Activated CD4-positive, alpha-beta T cell treated with anti-CD3 and anti-CD28 coated beads for 36 hours (primary cell): ENCODE results near the gene GAS6. TPM values are rescaled to one million over a fixed set of nuclear protein-coding genes. Genes with fewer than 3 reads are reported as not detected.
A peak's percentile ranks its signal among the peaks of the same experiment; 100 is the strongest.

Source experiments
- ATAC-seq: fragments of 200-7000 bp; cut with Tn5 transposase; one replicate; pipeline ENCODE4 v1.10.0; 2021; ENCODE audit warnings: mild to moderate bottlenecking, moderate library complexity
- CTCF ChIA-PET: fragments of 350-600 bp; sonication (Branson Sonifier 250); formaldehyde crosslinking; loops from one replicate; lab custom pipeline; 2021; ENCODE audit warnings: antibody characterized with exemption; lab: Charles Lee
- POLR2A ChIA-PET: fragments of 350-600 bp; sonication (Branson Sonifier 250); formaldehyde crosslinking; loops from one replicate; lab custom pipeline; 2021; ENCODE audit warnings: antibody characterized with exemption, inconsistent platforms; lab: Charles Lee
- DNase-seq: peaks from one replicate; pipeline ENCODE4 v3.0.0-alpha.2; 2020
- H3K27ac Mint-ChIP-seq: one replicate; pipeline ENCODE4 v1.8.0; 2021; ENCODE audit warnings: mixed read lengths
- H3K27me3 Mint-ChIP-seq: one replicate; pipeline ENCODE4 v1.8.0; 2021; ENCODE audit warnings: mixed read lengths
- H3K36me3 Mint-ChIP-seq: one replicate; pipeline ENCODE4 v1.8.0; 2021; ENCODE audit warnings: low read depth, mixed read lengths
- H3K4me1 Mint-ChIP-seq: one replicate; pipeline ENCODE4 v1.8.0; 2021; ENCODE audit warnings: mixed read lengths
- H3K4me3 Mint-ChIP-seq: one replicate; pipeline ENCODE4 v1.8.0; 2021; ENCODE audit warnings: mild to moderate bottlenecking, moderate library complexity, mixed read lengths
- H3K9me3 Mint-ChIP-seq: one replicate; pipeline ENCODE4 v1.8.0; 2021; ENCODE audit warnings: low read depth, mixed read lengths
- intact Hi-C, 2 experiments: fragments of 100-400 bp; cut with DNase I in 1 of 2; cut with micrococcal nuclease in 1 of 2; formaldehyde crosslinking; loops; one replicate each; pipeline versions ENCODE4 v1.14.2 to v1.15.1; 2022 to 2024; cut with DNase I, micrococcal nuclease
- total RNA-seq, 2 experiments: library from RNA; stranded (reverse); gene quantifications; one replicate each; pipeline ENCODE4 v1.2.3, GENCODE V29; 2021

Gene GAS6
- total RNA-seq, 2 experiments from 2014 or later: 0.54 to 0.73 TPM

DNA sequence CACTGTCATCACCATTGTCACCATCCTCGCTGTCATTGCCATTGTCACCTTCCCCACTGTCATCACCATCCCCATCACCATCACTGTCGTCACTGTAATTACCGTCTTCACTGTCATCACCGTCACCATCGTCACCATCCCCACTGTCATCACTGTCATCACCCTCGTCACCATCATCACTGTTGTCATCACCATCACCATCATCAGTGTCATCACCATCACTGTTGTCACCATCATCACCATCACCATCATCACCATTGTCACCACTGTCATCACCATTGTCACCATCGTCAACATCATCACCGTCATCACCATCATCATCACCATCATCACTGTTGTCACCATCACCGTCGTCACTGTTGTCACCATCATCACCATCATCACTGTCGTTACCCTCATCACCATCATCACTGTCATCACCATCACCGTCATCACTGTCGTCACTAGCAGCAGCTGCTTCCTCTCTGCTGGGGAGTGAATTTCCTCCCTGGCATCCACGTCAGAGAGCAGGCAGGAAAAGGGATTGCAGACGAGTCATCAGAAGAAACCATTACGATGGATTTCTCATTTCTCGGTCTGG lies 77.5 kb downstream of the GAS6 start:
- Mint-ChIP-seq H3K27ac (no peak overlapping the region), H3K9me3 (no peaks in the 10 kb centered on the region), H3K27me3 (peaks cover 9% of the 10 kb centered on the region), H3K4me1 (peaks cover 4% of the 10 kb centered on the region), H3K4me3 (no peak overlapping the region), H3K36me3 (no peaks in the 10 kb centered on the region)
- DNase-seq: no peak
- POLR2A ChIA-PET: no interaction called here
- intact Hi-C loops: no loop called here
- CTCF ChIA-PET: no interaction called here
- no peak for ATAC-seq

DNA sequence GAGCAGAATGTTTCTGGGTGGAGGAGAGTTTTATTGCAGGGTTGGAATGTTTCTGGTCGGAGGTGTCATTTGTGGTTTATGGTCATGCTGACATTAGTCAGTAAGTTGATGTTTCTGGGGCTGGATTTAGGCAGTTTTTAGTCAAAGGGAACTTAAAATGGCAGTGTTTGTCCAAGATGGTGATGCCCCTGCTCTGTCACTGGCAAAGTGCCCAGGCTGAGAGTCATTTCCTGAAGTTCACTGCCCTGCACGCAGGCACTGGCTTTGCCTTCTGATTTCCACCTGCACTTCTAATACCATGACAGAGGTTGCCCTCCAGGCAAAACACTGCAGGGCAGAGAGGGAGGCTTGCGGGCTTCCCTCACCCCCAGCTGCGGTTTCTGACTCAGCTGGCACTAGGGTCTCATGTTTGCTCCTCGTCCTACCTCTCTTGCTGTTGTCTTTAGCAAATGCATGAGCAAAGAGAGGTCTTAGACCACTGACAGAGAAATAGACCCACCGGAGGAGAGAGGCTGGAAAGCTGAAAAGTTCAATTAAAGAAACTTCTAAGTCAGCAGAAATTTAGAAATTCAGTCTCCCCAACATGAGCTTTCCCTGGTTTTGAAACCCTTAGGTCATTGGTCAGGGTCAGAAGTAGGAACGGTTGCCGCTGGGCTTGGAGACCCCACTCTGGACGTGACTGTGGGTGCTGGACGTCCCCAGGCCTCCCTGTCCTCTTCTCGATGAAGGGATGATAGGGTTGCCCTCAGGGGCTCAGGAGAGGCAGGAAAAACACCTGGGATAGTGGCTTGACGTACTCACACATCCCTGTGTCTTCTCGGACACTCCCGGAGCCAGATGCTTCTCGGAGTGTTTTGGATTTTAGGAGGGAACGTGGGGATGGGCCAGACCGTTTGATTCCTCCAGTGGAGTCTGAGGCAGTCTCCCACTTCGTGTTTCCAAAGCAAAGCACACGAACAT lies 78.5 kb downstream of the GAS6 start:
- Mint-ChIP-seq H3K4me1 (peaks cover 4% of the 10 kb centered on the region), H3K27me3 (peaks cover 9% of the 10 kb centered on the region), H3K36me3 (no peaks in the 10 kb centered on the region), H3K27ac (no peak overlapping the region), H3K4me3 (no peak overlapping the region), H3K9me3 (no peaks in the 10 kb centered on the region)
- POLR2A ChIA-PET: no interaction called here
- DNase-seq: peak; percentile 66
- CTCF ChIA-PET: no interaction called here
- peak; percentile 74 for ATAC-seq
- intact Hi-C loops: no loop called here

GRCh38 chr13:113784645-113785024 lies 79.2 kb downstream of the GAS6 start:
- Mint-ChIP-seq H3K4me1 (peaks cover 4% of the 10 kb centered on the region), H3K27ac (no peak overlapping the region), H3K27me3 (peaks cover 9% of the 10 kb centered on the region), H3K36me3 (no peaks in the 10 kb centered on the region), H3K4me3 (no peak overlapping the region), H3K9me3 (no peaks in the 10 kb centered on the region)
- no peak for ATAC-seq
- ChIA-PET POLR2A (no interaction called here), CTCF (interaction anchor here (0.7 kb wide), 1 partner anchor 158 kb away, joined by 4 read pairs; no protein-coding TSS in a partner anchor)
- DNase-seq: no peak
- intact Hi-C loops: no loop called here

- no peak overlapping the region for H3K27ac Mint-ChIP-seq
- peaks cover 11% of the 10 kb centered on the region for H3K27me3 Mint-ChIP-seq
- no peaks in the 10 kb centered on the region for H3K9me3 Mint-ChIP-seq
- intact Hi-C loops: no loop called here
- peaks cover 4% of the 10 kb centered on the region for H3K4me1 Mint-ChIP-seq
- ChIA-PET POLR2A (no interaction called here), CTCF (interaction anchor here (0.7 kb wide), 1 partner anchor 157 kb away, joined by 4 read pairs; no protein-coding TSS in a partner anchor)
- no peaks in the 10 kb centered on the region for H3K36me3 Mint-ChIP-seq
- H3K4me3 Mint-ChIP-seq: no peak overlapping the region
- ATAC-seq: no peak
- no peak for DNase-seq
These were observed 79.8 kb downstream of the GAS6 start for GRCh38 chr13:113783966-113784644.

GRCh38 chr13:113783200-113783881 lies 80.5 kb downstream of the GAS6 start:
- intact Hi-C loops: no loop called here
- ChIA-PET POLR2A (no interaction called here), CTCF (no interaction called here)
- ATAC-seq (no peak), DNase-seq (no peak)
- Mint-ChIP-seq H3K9me3 (no peaks in the 10 kb centered on the region), H3K27me3 (peaks cover 15% of the 10 kb centered on the region), H3K4me3 (no peak overlapping the region), H3K27ac (no peak overlapping the region), H3K36me3 (no peaks in the 10 kb centered on the region), H3K4me1 (peaks cover 4% of the 10 kb centered on the region)

DNA sequence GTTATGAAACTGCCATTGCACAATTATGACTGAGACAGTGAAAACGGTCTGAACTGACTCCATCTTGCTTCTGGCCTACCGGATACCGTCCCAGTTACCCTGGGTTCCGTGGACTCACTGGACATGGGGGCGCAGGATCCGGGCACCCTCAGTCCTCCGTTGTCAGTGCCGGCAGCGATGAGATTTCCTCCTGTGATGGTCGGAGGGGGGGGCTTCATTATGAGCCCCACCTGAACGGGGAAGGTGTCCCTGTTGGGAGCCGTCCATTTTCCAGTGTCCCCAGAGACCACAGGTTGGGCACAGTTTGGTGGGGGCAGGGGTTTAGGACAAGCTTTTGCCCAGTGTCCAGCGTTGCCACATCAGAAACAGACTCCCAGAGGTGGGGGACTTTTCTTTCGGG lies 81.4 kb downstream of the GAS6 start:
- ATAC-seq (no peak), DNase-seq (no peak)
- intact Hi-C loops: no loop called here
- POLR2A ChIA-PET: no interaction called here
- CTCF ChIA-PET: no interaction called here
- peaks cover 4% of the 10 kb centered on the region for H3K4me1 Mint-ChIP-seq
- H3K27ac Mint-ChIP-seq: no peak overlapping the region
- no peak overlapping the region for H3K4me3 Mint-ChIP-seq
- peaks cover 15% of the 10 kb centered on the region for H3K27me3 Mint-ChIP-seq
- H3K36me3 Mint-ChIP-seq: no peaks in the 10 kb centered on the region
- H3K9me3 Mint-ChIP-seq: no peaks in the 10 kb centered on the region

DNA sequence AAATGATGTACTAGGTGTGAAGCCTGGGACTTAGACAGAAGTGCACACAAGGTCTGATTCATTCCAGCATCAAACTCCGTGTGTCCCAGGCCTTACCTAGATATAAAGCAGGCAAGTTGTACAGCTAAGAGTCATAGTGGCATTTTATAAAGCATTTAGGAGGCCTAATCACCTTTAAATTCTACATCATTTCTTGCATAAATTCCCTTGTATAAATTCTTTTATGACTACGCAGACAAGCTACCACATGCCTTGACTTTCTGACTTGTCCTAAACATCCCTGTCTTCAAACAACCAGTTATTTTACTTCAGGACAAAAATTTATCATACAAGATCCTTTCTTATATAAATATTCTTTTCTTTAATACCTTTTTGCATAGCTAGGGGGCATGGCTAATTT lies 82.3 kb downstream of the GAS6 start:
- Mint-ChIP-seq H3K27me3 (peaks cover 17% of the 10 kb centered on the region), H3K27ac (no peak overlapping the region), H3K4me3 (no peak overlapping the region), H3K4me1 (peaks cover 4% of the 10 kb centered on the region), H3K9me3 (no peaks in the 10 kb centered on the region), H3K36me3 (no peaks in the 10 kb centered on the region)
- DNase-seq (no peak), ATAC-seq (no peak)
- CTCF ChIA-PET: interaction anchor here (0.6 kb wide), 1 partner anchor 329 kb away, joined by 3 read pairs; no protein-coding TSS in a partner anchor
- intact Hi-C loops: no loop called here
- POLR2A ChIA-PET: no interaction called here

GRCh38 chr13:113777311-113778260 lies 86.3 kb downstream of the GAS6 start:
- Mint-ChIP-seq H3K36me3 (no peaks in the 10 kb centered on the region), H3K4me1 (peaks cover 2% of the 10 kb centered on the region), H3K4me3 (no peak overlapping the region), H3K9me3 (peaks cover 2% of the 10 kb centered on the region), H3K27ac (no peak overlapping the region), H3K27me3 (peaks cover 12% of the 10 kb centered on the region)
- DNase-seq (peak; percentile 28), ATAC-seq (peak; percentile 33)
- intact Hi-C loops: no loop called here
- ChIA-PET POLR2A (no interaction called here), CTCF (no interaction called here)

DNA sequence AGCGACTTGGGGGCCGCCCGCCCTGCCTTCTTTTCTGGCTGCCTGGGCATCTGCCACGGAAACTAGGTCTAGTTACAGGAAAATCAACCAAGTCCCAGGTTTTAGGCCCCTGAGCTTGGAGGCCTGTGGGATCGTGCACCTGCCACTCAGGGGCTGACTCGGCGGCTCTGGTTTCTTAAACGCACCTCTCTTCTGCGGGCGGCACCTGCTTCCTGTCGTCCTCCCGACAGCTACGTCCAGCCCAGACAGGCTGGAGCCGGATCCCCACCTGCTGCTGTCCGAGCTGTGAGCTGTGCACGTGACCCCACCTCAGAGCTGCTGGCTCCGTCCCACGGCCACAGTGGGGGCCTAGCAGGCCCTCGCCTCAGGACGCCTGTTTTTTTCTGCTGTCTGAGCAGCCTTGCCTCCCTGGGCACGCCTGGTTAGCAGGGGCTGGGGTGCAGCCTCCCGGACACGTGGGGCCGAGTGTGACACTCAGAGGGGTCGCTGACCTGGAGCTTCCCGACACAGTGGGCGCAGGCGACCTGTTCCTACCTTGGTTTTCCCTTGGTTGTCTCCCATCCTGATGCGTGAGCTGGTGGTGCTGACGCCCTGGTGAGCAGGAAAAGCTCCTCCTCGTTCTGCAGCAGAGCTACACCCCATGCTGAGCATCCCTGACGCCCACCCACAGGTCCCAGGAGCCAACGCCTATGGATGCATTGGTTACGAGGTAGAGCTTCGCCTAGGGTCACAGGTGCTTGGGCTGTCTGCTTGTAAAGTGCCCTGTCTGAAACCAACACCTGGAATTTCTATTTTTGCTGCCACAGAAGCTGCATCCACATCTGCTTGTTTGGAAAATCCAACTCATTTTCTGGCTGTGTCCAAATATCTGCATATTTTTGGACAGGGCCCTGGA lies 87.4 kb downstream of the GAS6 start:
- Mint-ChIP-seq H3K4me1 (peaks cover 12% of the 10 kb centered on the region), H3K27ac (no peak overlapping the region), H3K9me3 (peaks cover 6% of the 10 kb centered on the region), H3K27me3 (peaks cover 12% of the 10 kb centered on the region), H3K4me3 (no peak overlapping the region), H3K36me3 (no peaks in the 10 kb centered on the region)
- ATAC-seq: no peak
- intact Hi-C loops: no loop called here
- no peak for DNase-seq
- CTCF ChIA-PET: interaction anchor here (1.0 kb wide), 1 partner anchor 164 kb away, joined by 3 read pairs; no protein-coding TSS in a partner anchor
- POLR2A ChIA-PET: no interaction called here
